Neural cell (in vitro differentiated cells): Measurements from ENCODE around the gene CLEC12A. TPM values are rescaled to one million over a fixed set of nuclear protein-coding genes. Genes with fewer than 3 reads are reported as not detected.
"Not testable (repeated sequence)": the region's sequence is repeated elsewhere in the genome, so short reads cannot be mapped to it uniquely, and the experiment has no call there.

Experiments used
- H2AFZ ChIP-seq: fragments of 200-600, 300-800 bp; sonication (generic), shearing (Covaris generic); 2 replicates; pipeline ENCODE4 v1.6.0; 2014; ENCODE audit warnings: low read depth, mild to moderate bottlenecking, antibody characterized with exemption, low read length, moderate library complexity
- H3F3A ChIP-seq: fragments of 200-600 bp; shearing (Covaris generic); 2 replicates; pipeline ENCODE4 v1.6.1; 2016; ENCODE audit warnings: mild to moderate bottlenecking, moderate library complexity, mixed read lengths, antibody characterized with exemption, low read length; ENCODE audit not compliant: insufficient read depth, poor library complexity, severe bottlenecking
- H3K27ac ChIP-seq: fragments of 200-600, 300-800 bp; sonication (generic), shearing (Covaris generic); 2 replicates; pipeline ENCODE4 v1.5.1; 2014; ENCODE audit warnings: mild to moderate bottlenecking, low read length, moderate library complexity
- H3K27me3 ChIP-seq: fragments of 300-800, 200-600 bp; sonication (generic), shearing (Covaris generic); 2 replicates; pipeline ENCODE4 v1.6.0; 2014; ENCODE audit warnings: mild to moderate bottlenecking, low read depth, low read length, moderate library complexity; ENCODE audit not compliant: insufficient read depth
- H3K36me3 ChIP-seq: fragments of 300-800, 200-600 bp; sonication (generic), shearing (Covaris generic); 2 replicates; pipeline ENCODE4 v1.5.1; 2014; ENCODE audit warnings: mild to moderate bottlenecking, antibody characterized with exemption, low read length, moderate library complexity; ENCODE audit not compliant: insufficient read depth
- H3K4me2 ChIP-seq: fragments of 300-800, 200-600 bp; sonication (generic), shearing (Covaris generic); 2 replicates; pipeline ENCODE4 v1.6.0; 2014; ENCODE audit warnings: mild to moderate bottlenecking, low read length
- H3K4me3 ChIP-seq: fragments of 300-800, 200-600 bp; sonication (generic), shearing (Covaris generic); 2 replicates; pipeline ENCODE4 v1.5.1; 2014; ENCODE audit warnings: mild to moderate bottlenecking, low read length, moderate library complexity
- H3K79me2 ChIP-seq: fragments of 200-600 bp; shearing (Covaris generic); replicated peaks from 2 replicates; pipeline ENCODE4 v1.6.0; 2014; ENCODE audit warnings: mild to moderate bottlenecking, low read length, moderate library complexity; ENCODE audit not compliant: insufficient read depth
- H3K9ac ChIP-seq: fragments of 300-800, 200-600 bp; sonication (generic), shearing (Covaris generic); 2 replicates; pipeline ENCODE4 v1.6.1; 2016; ENCODE audit warnings: mild to moderate bottlenecking, low read length, mixed read lengths
- H3K9me2 ChIP-seq: fragments of 200-600 bp; shearing (Covaris generic); 2 replicates; pipeline ENCODE4 v1.6.1; 2016; ENCODE audit warnings: mild to moderate bottlenecking, low read length, mixed read lengths; ENCODE audit not compliant: insufficient read depth
- H3K9me3 ChIP-seq: fragments of 200-600, 300-800 bp; sonication (generic), shearing (Covaris generic); 2 replicates; pipeline ENCODE4 v1.6.1; 2016; ENCODE audit warnings: mild to moderate bottlenecking, mixed run types, low read length, moderate library complexity, mixed read lengths
- H4K20me1 ChIP-seq: fragments of 200-600 bp; shearing (Covaris generic); 2 replicates; pipeline ENCODE4 v1.6.1; 2016; ENCODE audit warnings: mild to moderate bottlenecking, mixed run types; ENCODE audit not compliant: insufficient read depth
- CTCF ChIP-seq: fragments of 450-650 bp; IDR thresholded peaks from 2 replicates; pipeline ENCODE4 v1.5.1; 2014; ENCODE audit warnings: antibody characterized with exemption, mild to moderate bottlenecking, moderate library complexity; ENCODE audit not compliant: poor library complexity, severe bottlenecking
- EP300 ChIP-seq: fragments of 450-650 bp; conservative IDR thresholded peaks from 2 replicates; pipeline ENCODE4 v1.6.1; 2014; ENCODE audit warnings: antibody characterized with exemption, mild to moderate bottlenecking, moderate library complexity; ENCODE audit not compliant: poor library complexity, severe bottlenecking
- EZH2 ChIP-seq: fragments of 200-600, 300-800 bp; shearing (Covaris generic), sonication (generic); IDR thresholded peaks from 2 replicates; pipeline ENCODE4 v1.6.1; 2014; ENCODE audit warnings: antibody characterized with exemption, low read length, borderline replicate concordance, mild to moderate bottlenecking; ENCODE audit not compliant: insufficient read depth, poor library complexity, severe bottlenecking
- MXI1 ChIP-seq: fragments of 450-650 bp; conservative IDR thresholded peaks from 2 replicates; pipeline ENCODE4 v1.6.1; 2014; ENCODE audit warnings: antibody characterized with exemption, mild to moderate bottlenecking; ENCODE audit not compliant: poor library complexity, severe bottlenecking
- POLR2AphosphoS5 ChIP-seq: IDR thresholded peaks from 2 replicates; pipeline ENCODE4 v1.6.1; 2012
- RAD21 ChIP-seq: fragments of 450-650 bp; conservative IDR thresholded peaks from 2 replicates; pipeline ENCODE4 v1.6.1; 2014; ENCODE audit warnings: antibody characterized with exemption, mild to moderate bottlenecking, moderate library complexity
- REST ChIP-seq: IDR thresholded peaks from 2 replicates; pipeline ENCODE4 v1.6.1; 2012; ENCODE audit warnings: borderline replicate concordance
- SMC3 ChIP-seq: fragments of 450-650 bp; conservative IDR thresholded peaks from 2 replicates; pipeline ENCODE4 v1.6.1; 2014; ENCODE audit warnings: antibody characterized with exemption, mild to moderate bottlenecking, moderate library complexity; ENCODE audit not compliant: poor library complexity
- TAF1 ChIP-seq: IDR thresholded peaks from 2 replicates; pipeline ENCODE4 v1.6.1; 2012; ENCODE audit warnings: low read depth
- polyA plus RNA-seq: library from polyadenylated mRNA; depleted of rRNA; stranded (reverse); fragments of >200 nt; gene quantifications from 2 replicates; pipeline ENCODE4 v1.2.3, GENCODE V29; 2014

CLEC12A gene
- polyA plus RNA-seq, 1 donor from 2014 or later, result not detected

- no peaks in the 10 kb centered on the region for H3K27me3 ChIP-seq
- no peaks in the 10 kb centered on the region for H3K9me2 ChIP-seq
- H3F3A ChIP-seq, result no peaks in the 10 kb centered on the region
- H2AFZ ChIP-seq, result no peak overlapping the region
- no peak overlapping the region for H3K27ac ChIP-seq
- H4K20me1 ChIP-seq, result no peaks in the 10 kb centered on the region
- peaks cover 4% of the 10 kb centered on the region for H3K9me3 ChIP-seq
- no peaks in the 10 kb centered on the region for H3K79me2 ChIP-seq
- no peaks in the 10 kb centered on the region for H3K36me3 ChIP-seq
- no peak overlapping the region for H3K4me2 ChIP-seq
- TF ChIP-seq RAD21 (no peak), EP300 (no peak), REST (no peak), EZH2 (no peak), CTCF (no peak), POLR2AphosphoS5 (no peak), SMC3 (no peak), TAF1 (no peak), MXI1 (no peak)
- no peak overlapping the region for H3K9ac ChIP-seq
- H3K4me3 ChIP-seq, result no peak overlapping the region
Measured at GRCh38 chr12:9975614-9976013, 4.4 kb downstream of the CLEC12A start.

- not testable (repeated sequence) for H4K20me1 ChIP-seq, H3K4me2 ChIP-seq, H3F3A ChIP-seq, H3K9ac ChIP-seq, H3K9me2 ChIP-seq, H3K9me3 ChIP-seq, H3K27me3 ChIP-seq, H3K79me2 ChIP-seq, H2AFZ ChIP-seq, H3K27ac ChIP-seq, H3K4me3 ChIP-seq, H3K36me3 ChIP-seq
Measured at GRCh38 chr12:9976626-9977025, 5.4 kb downstream of the CLEC12A start.

GRCh38 chr12:9977916-9978315 lies 6.7 kb downstream of the CLEC12A start:
- no peak overlapping the region for H3K9ac ChIP-seq
- H3K4me3 ChIP-seq, result no peak overlapping the region
- H3K27ac ChIP-seq, result no peak overlapping the region
- H4K20me1 ChIP-seq, result no peaks in the 10 kb centered on the region
- H3K4me2 ChIP-seq, result no peak overlapping the region
- peaks cover 4% of the 10 kb centered on the region for H3K9me3 ChIP-seq
- no peaks in the 10 kb centered on the region for H3K27me3 ChIP-seq
- H2AFZ ChIP-seq, result no peak overlapping the region
- no peaks in the 10 kb centered on the region for H3K36me3 ChIP-seq
- H3K9me2 ChIP-seq, result no peaks in the 10 kb centered on the region
- no peaks in the 10 kb centered on the region for H3F3A ChIP-seq
- TF ChIP-seq EZH2 (no peak), REST (no peak), EP300 (no peak), MXI1 (no peak), RAD21 (no peak), CTCF (no peak), POLR2AphosphoS5 (no peak), SMC3 (no peak), TAF1 (no peak)
- no peaks in the 10 kb centered on the region for H3K79me2 ChIP-seq
